Tibial nerve (tissue), 4 donors: ENCODE measurements around the gene COQ8B.

Experiments used
- CTCF ChIP-seq, 5 experiments: fragments of 200-600 bp in 3 of 5; fragments of 450-650 bp in 2 of 5; sonication (generic) in 3 of 5; IDR thresholded peaks; one replicate each; pipeline ENCODE4 v1.5.1; 2016 to 2019; ENCODE audit warnings: antibody characterized with exemption in 5 of 5, mild to moderate bottlenecking in 3 of 5, moderate library complexity in 2 of 5
- EP300 ChIP-seq, 2 donors: sonication (generic); formaldehyde crosslinking; IDR thresholded peaks; one replicate each; pipeline ENCODE4 v1.6.1; 2017; ENCODE audit warnings: antibody characterized with exemption in 2 of 2, mild to moderate bottlenecking in 1 of 2
- POLR2A ChIP-seq, 2 donors: fragments of 450-650 bp; IDR thresholded peaks; one replicate each; pipeline ENCODE4 v1.6.1; 2017; ENCODE audit warnings: antibody characterized with exemption in 2 of 2, mild to moderate bottlenecking in 2 of 2, moderate library complexity in 2 of 2

- no peak for TF ChIP-seq POLR2A (IDR thresholded peaks at IDR 0.05)
- no peak for TF ChIP-seq CTCF (IDR thresholded peaks at IDR 0.05)
- TF ChIP-seq EP300 (IDR thresholded peaks at IDR 0.05): peak in 1 of 2 donors; percentile 55
These were observed 65.9 kb downstream of the COQ8B start for GRCh38 chr19:40650749-40651305.
